Stomach (tissue), 4 donors: ENCODE data around the gene VGLL3.

Experiments used
- CTCF ChIP-seq, 7 experiments: fragments of 450-650 bp in 4 of 7; fragments of 200-600 bp in 3 of 7; sonication (generic) in 3 of 7; IDR thresholded peaks; one replicate each; pipeline ENCODE4 v1.5.1; 2016 to 2019; ENCODE audit warnings: antibody characterized with exemption in 7 of 7, control low read depth in 2 of 7, mild to moderate bottlenecking in 1 of 7
- POLR2A ChIP-seq, 4 donors: fragments of 450-650 bp; IDR thresholded peaks; one replicate each; pipeline ENCODE4 v1.6.1; 2016; ENCODE audit warnings: antibody characterized with exemption in 4 of 4, control low read depth in 2 of 4, mild to moderate bottlenecking in 1 of 4, moderate library complexity in 1 of 4

GRCh38 chr3:86976219-86976618 is 14.7 kb downstream of the VGLL3 start:
- TF ChIP-seq CTCF (IDR thresholded peaks at IDR 0.05): no peak
- TF ChIP-seq POLR2A (IDR thresholded peaks at IDR 0.05): no peak
